Measurements from ENCODE around the gene SPPL2B. TPM values are rescaled to one million over a fixed set of nuclear protein-coding genes. Genes with fewer than 3 reads are reported as not detected.

Gene SPPL2B
- total RNA-seq, 3 donors from 2014 or later: 119 to 177 (median 153) TPM

GRCh38 chr19:2311093-2311492, 17.4 kb upstream of the SPPL2B start:
- ATAC-seq: no peak
- Histone ChIP-seq H3K36me3 (ENCODE audit: low read depth) (no peaks in the 10 kb centered on the region), H3K9me3 (peaks cover 3% of the 10 kb centered on the region), H3K4me3 (no peak overlapping the region), H3K4me1 (ENCODE audit: low read depth) (no peaks in the 10 kb centered on the region)
- intact Hi-C loops (cut with DNase I, micrococcal nuclease): no loop called here
- no peak for DNase-seq
- TF ChIP-seq CTCF (IDR thresholded peaks at IDR 0.05): no peak

- H3K4me1 ChIP-seq (ENCODE audit: low read depth): no peaks in the 10 kb centered on the region
- ATAC-seq: no peak
- no peak overlapping the region for H3K4me3 ChIP-seq
- intact Hi-C loops (cut with DNase I, micrococcal nuclease): no loop called here
- H3K36me3 ChIP-seq (ENCODE audit: low read depth): no peaks in the 10 kb centered on the region
- H3K9me3 ChIP-seq: peaks cover 3% of the 10 kb centered on the region
- no peak for DNase-seq
- no peak for TF ChIP-seq CTCF (IDR thresholded peaks at IDR 0.05)
These were observed 15.5 kb upstream of the SPPL2B start for GRCh38 chr19:2312820-2313501.

GRCh38 chr19:2315121-2315817, 13.2 kb upstream of the SPPL2B start:
- Histone ChIP-seq H3K4me1 (ENCODE audit: low read depth) (no peaks in the 10 kb centered on the region), H3K9me3 (peaks cover 3% of the 10 kb centered on the region), H3K36me3 (ENCODE audit: low read depth) (no peaks in the 10 kb centered on the region), H3K4me3 (no peak overlapping the region)
- TF ChIP-seq CTCF (IDR thresholded peaks at IDR 0.05): no peak
- no peak for ATAC-seq
- no peak for DNase-seq
- intact Hi-C loops (cut with DNase I, micrococcal nuclease): no loop called here

GRCh38 chr19:2315818-2316353, 12.6 kb upstream of the SPPL2B start:
- intact Hi-C loops (cut with DNase I, micrococcal nuclease): no loop called here
- no peak for TF ChIP-seq CTCF (IDR thresholded peaks at IDR 0.05)
- Histone ChIP-seq H3K36me3 (ENCODE audit: low read depth) (no peaks in the 10 kb centered on the region), H3K9me3 (peaks cover 3% of the 10 kb centered on the region), H3K4me1 (ENCODE audit: low read depth) (no peaks in the 10 kb centered on the region), H3K4me3 (no peak overlapping the region)
- DNase-seq (peak; percentile 67 to 81 (median 75)), ATAC-seq (peak; percentile 85)

GRCh38 chr19:2317300-2317699, 11.2 kb upstream of the SPPL2B start:
- DNase-seq (no peak), ATAC-seq (no peak)
- TF ChIP-seq CTCF (IDR thresholded peaks at IDR 0.05): no peak
- Histone ChIP-seq H3K9me3 (peaks cover 3% of the 10 kb centered on the region), H3K4me1 (ENCODE audit: low read depth) (no peaks in the 10 kb centered on the region), H3K4me3 (no peak overlapping the region), H3K36me3 (ENCODE audit: low read depth) (no peaks in the 10 kb centered on the region)
- intact Hi-C loops (cut with DNase I, micrococcal nuclease): no loop called here

All from mucosa of descending colon (tissue), 3 donors.